Body of pancreas (tissue), 4 donors: ENCODE measurements around the gene ADAMTS7. TPM values are rescaled to one million over a fixed set of nuclear protein-coding genes. Genes with fewer than 3 reads are reported as not detected.
"Not testable (repeated sequence)": the region's sequence is repeated elsewhere in the genome, so short reads cannot be mapped to it uniquely, and the experiment has no call there.

Source experiments
- ATAC-seq: fragments of 150-250 bp; one replicate; pipeline ENCODE4 v1.9.1; 2016
- DNase-seq, 4 donors: peaks; one replicate each; pipeline ENCODE4 v3.0.0-alpha.2; 2019
- H3K27ac ChIP-seq, 4 donors: fragments of 200-600 bp; sonication (generic); 1 replicate in 3 of 4; 2 replicates in 1 of 4; pipeline versions ENCODE4 v1.5.1 to v1.6.1; 2016 to 2019; ENCODE audit warnings: mild to moderate bottlenecking in 1 of 4, mixed read lengths in 1 of 4, moderate library complexity in 1 of 4
- H3K27me3 ChIP-seq, 2 donors: fragments of 200-600 bp; sonication (generic); one replicate each; pipeline ENCODE4 v1.6.0; 2016; ENCODE audit warnings: mild to moderate bottlenecking in 1 of 2
- H3K36me3 ChIP-seq, 2 donors: fragments of 200-600 bp; sonication (generic); replicated peaks in 1 of 2; 2 replicates each; pipeline ENCODE4 v1.5.1; 2016; ENCODE audit warnings: low read depth in 2 of 2; ENCODE audit not compliant: insufficient read depth in 1 of 2
- H3K4me1 ChIP-seq: fragments of 200-600 bp; sonication (generic); one replicate; pipeline ENCODE4 v1.6.0; 2016
- H3K4me3 ChIP-seq, 2 donors: fragments of 200-600 bp; sonication (generic); 1 replicate in 1 of 2; 2 replicates in 1 of 2; pipeline ENCODE4 v1.5.1; 2016 to 2019
- H3K9me3 ChIP-seq, 3 donors: fragments of 200-600 bp; sonication (generic); 1 replicate in 2 of 3; 2 replicates in 1 of 3; pipeline ENCODE4 v1.5.1; 2016
- CTCF ChIP-seq, 7 experiments: fragments of 450-650 bp in 4 of 7; fragments of 200-600 bp in 3 of 7; sonication (generic) in 3 of 7; IDR thresholded peaks; one replicate each; pipeline ENCODE4 v1.5.1; 2016 to 2019; ENCODE audit warnings: antibody characterized with exemption in 7 of 7
- POLR2A ChIP-seq, 3 donors: fragments of 450-650 bp; IDR thresholded peaks; one replicate each; pipeline ENCODE4 v1.6.1; 2016; ENCODE audit warnings: antibody characterized with exemption in 3 of 3, mild to moderate bottlenecking in 2 of 3
- WGBS, 2 donors: methylation state at CpG; one replicate each; pipeline ENCODE4 v1.1.5; 2017; 5-methylcytosine and 5-hydroxymethylcytosine counted together
- intact Hi-C: fragments of 100-400 bp; cut with DNase I; formaldehyde crosslinking; loops from one replicate; pipeline ENCODE4 v1.15.1; 2023
- total RNA-seq, 2 donors: library from RNA; depleted of rRNA; stranded (reverse); fragments of >200 nt; gene quantifications; one replicate each; pipeline ENCODE4 v1.1.0, GENCODE V29; 2016

The ADAMTS7 gene
- total RNA-seq, 2 donors from 2014 or later: 0.33 to 2.1 TPM

- no peak for ATAC-seq
Observed at GRCh38 chr15:78727561-78727960, 83.7 kb downstream of the ADAMTS7 start.

GRCh38 chr15:78726870-78727551 is 84.3 kb downstream of the ADAMTS7 start:
- ATAC-seq: no peak
- no peaks in the 10 kb centered on the region for H3K9me3 ChIP-seq
- no peaks in the 10 kb centered on the region for H3K36me3 ChIP-seq
- no peak overlapping the region for H3K4me3 ChIP-seq
- no peaks in the 10 kb centered on the region for H3K4me1 ChIP-seq
- DNase-seq: peak in 3 of 4 donors; percentile 28 to 59 (median 58)
- no peak overlapping the region for H3K27ac ChIP-seq
- no peaks in the 10 kb centered on the region for H3K27me3 ChIP-seq
- intact Hi-C loops: no loop called here
- TF ChIP-seq POLR2A (IDR thresholded peaks at IDR 0.05) (no peak), CTCF (IDR thresholded peaks at IDR 0.05) (no peak)
- WGBS, 2 donors: 78 to 83% methylated on average over 13 of the region's 14 CpGs

More at GRCh38 chr15:78727561-78727960, 83.7 kb downstream of the ADAMTS7 start:
- no peaks in the 10 kb centered on the region for H3K9me3 ChIP-seq
- no peak overlapping the region for H3K4me3 ChIP-seq
- no peaks in the 10 kb centered on the region for H3K27me3 ChIP-seq
- DNase-seq: no peak
- no peak for TF ChIP-seq POLR2A (IDR thresholded peaks at IDR 0.05)
- no peak for TF ChIP-seq CTCF (IDR thresholded peaks at IDR 0.05)
- no peaks in the 10 kb centered on the region for H3K4me1 ChIP-seq
- intact Hi-C loops: no loop called here
- WGBS, 2 donors: 65 to 72% methylated on average over 4 to 5 of the region's 5 CpGs
- H3K36me3 ChIP-seq: no peaks in the 10 kb centered on the region
- H3K27ac ChIP-seq: no peak overlapping the region

- H3K36me3 ChIP-seq, DNase-seq, H3K27me3 ChIP-seq, H3K4me1 ChIP-seq, ATAC-seq, H3K27ac ChIP-seq, H3K4me3 ChIP-seq, H3K9me3 ChIP-seq, intact Hi-C loops: not testable (repeated sequence)
- WGBS, 2 donors: 64 to 66% methylated on average over 10 to 21 of the region's 21 CpGs
Observed at GRCh38 chr15:78719819-78720450, 91.3 kb downstream of the ADAMTS7 start.

- H3K4me1 ChIP-seq: no peaks in the 10 kb centered on the region
- H3K9me3 ChIP-seq: no peaks in the 10 kb centered on the region
- ATAC-seq (no peak), DNase-seq (no peak)
- intact Hi-C loops: no loop called here
- H3K27ac ChIP-seq: no peak overlapping the region
- no peaks in the 10 kb centered on the region for H3K36me3 ChIP-seq
- TF ChIP-seq CTCF (IDR thresholded peaks at IDR 0.05) (no peak), POLR2A (IDR thresholded peaks at IDR 0.05) (no peak)
- peaks cover 0 to 4% of the 10 kb centered on the region in 2 donors for H3K27me3 ChIP-seq
- no peak overlapping the region for H3K4me3 ChIP-seq
- 63 to 73% methylated on average over 2 of the region's 2 CpGs for WGBS, 2 donors
Observed at GRCh38 chr15:78718837-78719236, 92.4 kb downstream of the ADAMTS7 start.

- Histone ChIP-seq H3K9me3 (no peaks in the 10 kb centered on the region), H3K4me3 (no peak overlapping the region), H3K27me3 (peaks cover 0 to 4% of the 10 kb centered on the region in 2 donors), H3K4me1 (no peaks in the 10 kb centered on the region), H3K27ac (no peak overlapping the region), H3K36me3 (no peaks in the 10 kb centered on the region)
- intact Hi-C loops: no loop called here
- ATAC-seq (no peak), DNase-seq (no peak)
- no peak for TF ChIP-seq POLR2A (IDR thresholded peaks at IDR 0.05)
- no peak for TF ChIP-seq CTCF (IDR thresholded peaks at IDR 0.05)
- 83 to 87% methylated on average over 2 of the region's 2 CpGs for WGBS, 2 donors
Observed at GRCh38 chr15:78717956-78718656, 93.2 kb downstream of the ADAMTS7 start.
